H9 (cell line): ENCODE measurements around the gene CD164. TPM values are rescaled to one million over a fixed set of nuclear protein-coding genes. Genes with fewer than 3 reads are reported as not detected.

Experiments used
- DNase-seq: peaks from one replicate; pipeline ENCODE4 v3.0.0-alpha.2; 2017
- H2AFZ ChIP-seq: one replicate; pipeline ENCODE4 v1.6.1; 2013; ENCODE audit warnings: mild to moderate bottlenecking, low read length, control low read depth, moderate library complexity
- H2AK5ac ChIP-seq: 2 replicates; pipeline ENCODE4 v1.6.1; 2013; ENCODE audit warnings: low read length, control low read depth, mixed read lengths; ENCODE audit not compliant: insufficient read length
- H2BK120ac ChIP-seq: one replicate; pipeline ENCODE4 v1.6.1; 2013; ENCODE audit warnings: low read depth, mild to moderate bottlenecking, low read length, control low read depth, inconsistent platforms; ENCODE audit not compliant: poor library complexity, severe bottlenecking
- H2BK12ac ChIP-seq: 2 replicates; pipeline ENCODE4 v1.6.1; 2013; ENCODE audit warnings: low read length, control low read depth, mixed read lengths, low read depth; ENCODE audit not compliant: insufficient read length
- H2BK15ac ChIP-seq: 2 replicates; pipeline ENCODE4 v1.6.1; 2013; ENCODE audit warnings: low read depth, low read length, control low read depth
- H2BK20ac ChIP-seq: one replicate; pipeline ENCODE4 v1.6.1; 2013; ENCODE audit warnings: low read depth, mild to moderate bottlenecking, low read length, control low read depth, inconsistent platforms; ENCODE audit not compliant: poor library complexity, severe bottlenecking
- H2BK5ac ChIP-seq: 2 replicates; pipeline ENCODE4 v1.6.1; 2013; ENCODE audit warnings: low read length, control low read depth, mixed read lengths; ENCODE audit not compliant: insufficient read length
- H3K14ac ChIP-seq: 2 replicates; pipeline ENCODE4 v1.6.1; 2013; ENCODE audit warnings: low read length, control low read depth; ENCODE audit not compliant: insufficient read depth
- H3K18ac ChIP-seq: 2 replicates; pipeline ENCODE4 v1.6.1; 2013; ENCODE audit warnings: low read depth, mild to moderate bottlenecking, mixed read lengths, low read length, control low read depth; ENCODE audit not compliant: insufficient read length
- H3K23ac ChIP-seq: 2 replicates; pipeline ENCODE4 v1.6.1; 2013; ENCODE audit warnings: low read length, control low read depth, mixed read lengths, low read depth; ENCODE audit not compliant: insufficient read length
- H3K23me2 ChIP-seq: 2 replicates; pipeline ENCODE4 v1.6.1; 2013; ENCODE audit warnings: low read depth, mild to moderate bottlenecking, mixed read lengths, low read length, control low read depth; ENCODE audit not compliant: insufficient read length, poor library complexity, severe bottlenecking
- H3K27ac ChIP-seq: 2 replicates; pipeline ENCODE4 v1.5.1; 2013; ENCODE audit warnings: low read length, control low read depth, mixed read lengths, low read depth; ENCODE audit not compliant: insufficient read length
- H3K27me3 ChIP-seq: 2 replicates; pipeline ENCODE4 v1.6.1; 2013; ENCODE audit warnings: low read length, control low read depth, inconsistent platforms; ENCODE audit not compliant: insufficient read depth
- H3K4ac ChIP-seq: 2 replicates; pipeline ENCODE4 v1.6.1; 2013; ENCODE audit warnings: low read depth, mild to moderate bottlenecking, control low read depth, inconsistent platforms, low read length, moderate library complexity
- H3K4me1 ChIP-seq: 2 replicates; pipeline ENCODE4 v1.6.1; 2013; ENCODE audit warnings: low read length, control low read depth, inconsistent platforms; ENCODE audit not compliant: insufficient read depth
- H3K4me2 ChIP-seq: 2 replicates; pipeline ENCODE4 v1.6.1; 2013; ENCODE audit warnings: low read length, control low read depth, mixed read lengths; ENCODE audit not compliant: insufficient read length, insufficient read depth
- H3K56ac ChIP-seq: 2 replicates; pipeline ENCODE4 v1.6.1; 2013; ENCODE audit warnings: low read depth, mild to moderate bottlenecking, mixed read lengths, low read length, control low read depth; ENCODE audit not compliant: insufficient read length
- H3K79me1 ChIP-seq: 2 replicates; pipeline ENCODE4 v1.6.1; 2013; ENCODE audit warnings: low read depth, mild to moderate bottlenecking, moderate library complexity, low read length, control low read depth, inconsistent platforms; ENCODE audit not compliant: insufficient read depth, poor library complexity, severe bottlenecking
- H3K79me2 ChIP-seq: 2 replicates; pipeline ENCODE4 v1.6.1; 2013; ENCODE audit warnings: low read length, control low read depth, inconsistent platforms; ENCODE audit not compliant: insufficient read depth
- H3K9ac ChIP-seq: 2 replicates; pipeline ENCODE4 v1.6.1; 2013; ENCODE audit warnings: low read length, control low read depth, mixed read lengths; ENCODE audit not compliant: insufficient read length; ENCODE audit errors: extremely low read depth
- H3K9me3 ChIP-seq: one replicate; pipeline ENCODE4 v1.6.1; 2013; ENCODE audit warnings: low read depth, low read length, inconsistent platforms; ENCODE audit not compliant: control insufficient read depth
- H3T11ph ChIP-seq: one replicate; pipeline ENCODE4 v1.6.1; 2013; ENCODE audit warnings: mild to moderate bottlenecking, low read length, control low read depth, inconsistent platforms
- H4K20me1 ChIP-seq: one replicate; pipeline ENCODE4 v1.6.1; 2013; ENCODE audit not compliant: control insufficient read depth, insufficient read length, insufficient read depth
- H4K5ac ChIP-seq: 2 replicates; pipeline ENCODE4 v1.6.1; 2013; ENCODE audit warnings: low read depth, mild to moderate bottlenecking, mixed read lengths, low read length, control low read depth; ENCODE audit not compliant: insufficient read length
- H4K8ac ChIP-seq: replicated peaks from 2 replicates; pipeline ENCODE4 v1.6.1; 2013; ENCODE audit warnings: low read length, control low read depth, mixed read lengths, low read depth; ENCODE audit not compliant: insufficient read length
- H4K91ac ChIP-seq: 2 replicates; pipeline ENCODE4 v1.6.1; 2013; ENCODE audit warnings: low read depth, mild to moderate bottlenecking, moderate library complexity, mixed read lengths, low read length, control low read depth; ENCODE audit not compliant: insufficient read length
- H3K27ac Mint-ChIP-seq, 3 experiments: 2 replicates in 2 of 3; 3 replicates in 1 of 3; pipeline ENCODE4 v1.8.0; 2020 to 2021; ENCODE audit warnings: mixed read lengths in 3 of 3, mild to moderate bottlenecking in 1 of 3, moderate library complexity in 1 of 3
- H3K27me3 Mint-ChIP-seq: 2 replicates; pipeline ENCODE4 v1.8.0; 2021; ENCODE audit warnings: low read depth, mild to moderate bottlenecking, moderate library complexity, mixed read lengths
- H3K36me3 Mint-ChIP-seq, 3 experiments: 2 replicates in 2 of 3; 3 replicates in 1 of 3; pipeline ENCODE4 v1.8.0; 2020 to 2021; ENCODE audit warnings: low read depth in 3 of 3, mixed read lengths in 3 of 3; ENCODE audit not compliant: insufficient read depth in 1 of 3
- H3K4me1 Mint-ChIP-seq, 2 experiments: 2 replicates each; pipeline ENCODE4 v1.8.0; 2020; ENCODE audit warnings: mixed read lengths in 2 of 2
- H3K4me3 Mint-ChIP-seq, 2 experiments: 2 replicates in 1 of 2; 3 replicates in 1 of 2; pipeline ENCODE4 v1.8.0; 2020 to 2021; ENCODE audit warnings: mild to moderate bottlenecking in 2 of 2, mixed read lengths in 2 of 2, moderate library complexity in 1 of 2
- H3K9me3 Mint-ChIP-seq, 2 experiments: 2 replicates in 1 of 2; 3 replicates in 1 of 2; pipeline ENCODE4 v1.8.0; 2020; ENCODE audit warnings: mild to moderate bottlenecking in 2 of 2, mixed read lengths in 2 of 2, moderate library complexity in 1 of 2
- WGBS: extraction: QIAGEN DNeasy Blood & Tissue Kit; methylation state at CpG from one replicate; pipeline ENCODE4 v1.1.7; 2013; ENCODE audit warnings: missing lambda C conversion rate, low lambda C conversion rate, mixed read lengths; ENCODE audit not compliant: insufficient read length; ENCODE audit errors: extremely low coverage; 5-methylcytosine and 5-hydroxymethylcytosine counted together
- total RNA-seq: library from RNA; stranded (reverse); gene quantifications from 2 replicates; pipeline ENCODE4 v1.2.1, GENCODE V29; 2021
- TF ChIP-seq, protein P1 (sequence below): fragments of 200-600 bp; sonication (generic); conservative IDR thresholded peaks from 3 replicates; pipeline ENCODE4 v1.8.0; 2021; ENCODE audit warnings: antibody characterized with exemption, mild to moderate bottlenecking

The CD164 gene
- total RNA-seq, 1 experiment from 2014 or later = 130 TPM

DNA sequence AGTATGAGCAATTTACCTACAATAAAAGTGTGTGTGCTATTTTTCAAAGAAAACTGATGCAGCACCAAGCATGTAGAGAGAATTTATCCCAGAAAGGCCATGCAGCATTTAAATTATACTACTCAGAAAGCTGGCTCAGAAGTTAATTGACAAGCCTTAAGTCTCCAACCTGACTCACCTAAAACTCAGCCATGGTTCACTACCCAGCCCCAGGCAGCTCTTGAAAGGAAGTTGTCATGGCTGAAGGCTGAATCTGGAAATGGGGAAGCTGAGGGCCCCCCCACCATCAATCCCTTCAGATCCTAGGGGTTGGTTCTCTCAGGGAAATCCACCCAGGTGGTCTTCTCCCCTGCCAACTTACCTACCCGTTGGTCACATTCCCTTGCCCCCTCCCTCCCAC lies 38.5 kb upstream of the CD164 start:
- WGBS = no CpG with 5 or more reads among the region's 1 CpG
- Mint-ChIP-seq H3K4me1 (peaks cover 0 to 2% of the 10 kb centered on the region in 2 experiments; a peak in 1 of 4 replicates), H3K4me3 (no peak overlapping the region), H3K36me3 (no peaks in the 10 kb centered on the region), H3K27ac (no peak overlapping the region), H3K9me3 (no peaks in the 10 kb centered on the region), H3K27me3 (no peaks in the 10 kb centered on the region; the same call in 1 of the 2 replicates)
- H3K27ac ChIP-seq = no peak overlapping the region
- no peak overlapping the region for H4K5ac ChIP-seq
- no peak overlapping the region for H2BK20ac ChIP-seq
- H2AFZ ChIP-seq = no peak overlapping the region
- H3K56ac ChIP-seq = no peak overlapping the region
- H3K9ac ChIP-seq = no peak overlapping the region
- no peak overlapping the region for H4K8ac ChIP-seq
- no peak for DNase-seq
- H3K9me3 ChIP-seq = no peaks in the 10 kb centered on the region
- no peaks in the 10 kb centered on the region for H3K79me2 ChIP-seq
- H3K4ac ChIP-seq = no peak overlapping the region
- TF ChIP-seq, protein P1, sequence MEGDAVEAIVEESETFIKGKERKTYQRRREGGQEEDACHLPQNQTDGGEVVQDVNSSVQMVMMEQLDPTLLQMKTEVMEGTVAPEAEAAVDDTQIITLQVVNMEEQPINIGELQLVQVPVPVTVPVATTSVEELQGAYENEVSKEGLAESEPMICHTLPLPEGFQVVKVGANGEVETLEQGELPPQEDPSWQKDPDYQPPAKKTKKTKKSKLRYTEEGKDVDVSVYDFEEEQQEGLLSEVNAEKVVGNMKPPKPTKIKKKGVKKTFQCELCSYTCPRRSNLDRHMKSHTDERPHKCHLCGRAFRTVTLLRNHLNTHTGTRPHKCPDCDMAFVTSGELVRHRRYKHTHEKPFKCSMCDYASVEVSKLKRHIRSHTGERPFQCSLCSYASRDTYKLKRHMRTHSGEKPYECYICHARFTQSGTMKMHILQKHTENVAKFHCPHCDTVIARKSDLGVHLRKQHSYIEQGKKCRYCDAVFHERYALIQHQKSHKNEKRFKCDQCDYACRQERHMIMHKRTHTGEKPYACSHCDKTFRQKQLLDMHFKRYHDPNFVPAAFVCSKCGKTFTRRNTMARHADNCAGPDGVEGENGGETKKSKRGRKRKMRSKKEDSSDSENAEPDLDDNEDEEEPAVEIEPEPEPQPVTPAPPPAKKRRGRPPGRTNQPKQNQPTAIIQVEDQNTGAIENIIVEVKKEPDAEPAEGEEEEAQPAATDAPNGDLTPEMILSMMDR = no peak
- H3K14ac ChIP-seq = no peak overlapping the region
- H3K4me1 ChIP-seq = no peaks in the 10 kb centered on the region
- H2BK15ac ChIP-seq = no peak overlapping the region
- no peak overlapping the region for H2AK5ac ChIP-seq
- no peaks in the 10 kb centered on the region for H4K20me1 ChIP-seq
- no peak overlapping the region for H3K23ac ChIP-seq
- H3K23me2 ChIP-seq = no peaks in the 10 kb centered on the region
- no peak overlapping the region for H2BK5ac ChIP-seq
- H3T11ph ChIP-seq = no peak overlapping the region
- H2BK120ac ChIP-seq = no peak overlapping the region
- no peak overlapping the region for H2BK12ac ChIP-seq
- H3K79me1 ChIP-seq = no peaks in the 10 kb centered on the region
- H3K27me3 ChIP-seq = no peaks in the 10 kb centered on the region
- no peak overlapping the region for H3K4me2 ChIP-seq
- H3K18ac ChIP-seq = no peak overlapping the region
- no peak overlapping the region for H4K91ac ChIP-seq
